Rectal smooth muscle tissue (tissue), 1 donor: ENCODE results near the gene GAA.
"Not testable (repeated sequence)": the region's sequence is repeated elsewhere in the genome, so short reads cannot be mapped to it uniquely, and the experiment has no call there.

Experiments
- H3K27ac ChIP-seq: one replicate; pipeline ENCODE4 v1.7.0; 2013; ENCODE audit warnings: low read depth, low read length, inconsistent platforms
- H3K27me3 ChIP-seq: one replicate; pipeline ENCODE4 v1.7.0; 2013; ENCODE audit warnings: low read length; ENCODE audit not compliant: control insufficient read depth, insufficient read depth
- H3K36me3 ChIP-seq: one replicate; pipeline ENCODE4 v1.7.0; 2013; ENCODE audit warnings: low read length; ENCODE audit not compliant: control insufficient read depth, insufficient read depth
- H3K4me1 ChIP-seq: one replicate; pipeline ENCODE4 v1.7.0; 2013; ENCODE audit warnings: low read length; ENCODE audit not compliant: control insufficient read depth, insufficient read depth
- H3K4me3 ChIP-seq: one replicate; pipeline ENCODE4 v1.7.0; 2013; ENCODE audit warnings: low read length
- H3K9ac ChIP-seq: one replicate; pipeline ENCODE4 v1.7.0; 2013; ENCODE audit warnings: low read length

GAA gene

GRCh38 chr17:80087346-80088265 lies 13.8 kb upstream of the GAA start:
- no peak overlapping the region for H3K27ac ChIP-seq
- no peak overlapping the region for H3K9ac ChIP-seq
- H3K4me1 ChIP-seq, result no peaks in the 10 kb centered on the region
- H3K4me3 ChIP-seq, result no peak overlapping the region
- H3K27me3 ChIP-seq, result no peaks in the 10 kb centered on the region
- no peaks in the 10 kb centered on the region for H3K36me3 ChIP-seq

- no peaks in the 10 kb centered on the region for H3K4me1 ChIP-seq
- no peak overlapping the region for H3K27ac ChIP-seq
- no peaks in the 10 kb centered on the region for H3K27me3 ChIP-seq
- no peaks in the 10 kb centered on the region for H3K36me3 ChIP-seq
- H3K4me3 ChIP-seq, result no peak overlapping the region
- no peak overlapping the region for H3K9ac ChIP-seq
Measured at GRCh38 chr17:80089762-80090161, 11.6 kb upstream of the GAA start.

GRCh38 chr17:80090164-80090563 lies 11.2 kb upstream of the GAA start:
- H3K4me1 ChIP-seq, H3K4me3 ChIP-seq, H3K27ac ChIP-seq, H3K9ac ChIP-seq, H3K27me3 ChIP-seq, H3K36me3 ChIP-seq: not testable (repeated sequence)

- Histone ChIP-seq H3K27me3 (no peaks in the 10 kb centered on the region), H3K9ac (no peak overlapping the region), H3K36me3 (no peaks in the 10 kb centered on the region), H3K4me1 (no peaks in the 10 kb centered on the region), H3K27ac (no peak overlapping the region), H3K4me3 (no peak overlapping the region)
Measured at GRCh38 chr17:80091376-80091775, 10.0 kb upstream of the GAA start.

- no peaks in the 10 kb centered on the region for H3K27me3 ChIP-seq
- H3K4me3 ChIP-seq, result no peak overlapping the region
- no peaks in the 10 kb centered on the region for H3K36me3 ChIP-seq
- H3K27ac ChIP-seq, result no peak overlapping the region
- H3K9ac ChIP-seq, result no peak overlapping the region
- H3K4me1 ChIP-seq, result no peaks in the 10 kb centered on the region
Measured at GRCh38 chr17:80092959-80093358, 8.4 kb upstream of the GAA start.

GRCh38 chr17:80095038-80095843 lies 6.1 kb upstream of the GAA start:
- Histone ChIP-seq H3K9ac (no peak overlapping the region), H3K4me1 (no peaks in the 10 kb centered on the region), H3K27me3 (no peaks in the 10 kb centered on the region), H3K36me3 (no peaks in the 10 kb centered on the region), H3K4me3 (no peak overlapping the region), H3K27ac (no peak overlapping the region)

GRCh38 chr17:80095844-80096475 lies 5.4 kb upstream of the GAA start:
- Histone ChIP-seq H3K27me3 (no peaks in the 10 kb centered on the region), H3K4me3 (no peak overlapping the region), H3K4me1 (peaks cover 2% of the 10 kb centered on the region), H3K36me3 (no peaks in the 10 kb centered on the region), H3K9ac (no peak overlapping the region), H3K27ac (no peak overlapping the region)

GRCh38 chr17:80096561-80097021 lies 4.8 kb upstream of the GAA start:
- Histone ChIP-seq H3K36me3 (no peaks in the 10 kb centered on the region), H3K4me3 (no peak overlapping the region), H3K4me1 (peaks cover 2% of the 10 kb centered on the region), H3K27me3 (no peaks in the 10 kb centered on the region), H3K27ac (no peak overlapping the region), H3K9ac (no peak overlapping the region)

GRCh38 chr17:80097127-80097621 lies 4.2 kb upstream of the GAA start:
- H3K9ac ChIP-seq, result no peak overlapping the region
- H3K27ac ChIP-seq, result no peak overlapping the region
- H3K4me3 ChIP-seq, result no peak overlapping the region
- H3K36me3 ChIP-seq, result no peaks in the 10 kb centered on the region
- peaks cover 5% of the 10 kb centered on the region for H3K4me1 ChIP-seq
- H3K27me3 ChIP-seq, result no peaks in the 10 kb centered on the region

- H3K27ac ChIP-seq, result no peak overlapping the region
- H3K27me3 ChIP-seq, result no peaks in the 10 kb centered on the region
- no peak overlapping the region for H3K4me3 ChIP-seq
- no peak overlapping the region for H3K9ac ChIP-seq
- H3K4me1 ChIP-seq, result peaks cover 7% of the 10 kb centered on the region
- no peaks in the 10 kb centered on the region for H3K36me3 ChIP-seq
Measured at GRCh38 chr17:80097844-80098691, 3.3 kb upstream of the GAA start.

- Histone ChIP-seq H3K4me1 (peaks cover 7% of the 10 kb centered on the region), H3K36me3 (no peaks in the 10 kb centered on the region), H3K27ac (no peak overlapping the region), H3K9ac (no peak overlapping the region), H3K4me3 (no peak overlapping the region), H3K27me3 (no peaks in the 10 kb centered on the region)
Measured at GRCh38 chr17:80099291-80100034, 1.9 kb upstream of the GAA start.
